ENCODE data around the gene BACH2. TPM values are rescaled to one million over a fixed set of nuclear protein-coding genes. Genes with fewer than 3 reads are reported as not detected.
"Not testable (repeated sequence)": the region's sequence is repeated elsewhere in the genome, so short reads cannot be mapped to it uniquely, and the experiment has no call there.

Gene BACH2
- polyA plus RNA-seq, 10 donors = 4.1 to 7.4 (median 5.1) TPM

DNA sequence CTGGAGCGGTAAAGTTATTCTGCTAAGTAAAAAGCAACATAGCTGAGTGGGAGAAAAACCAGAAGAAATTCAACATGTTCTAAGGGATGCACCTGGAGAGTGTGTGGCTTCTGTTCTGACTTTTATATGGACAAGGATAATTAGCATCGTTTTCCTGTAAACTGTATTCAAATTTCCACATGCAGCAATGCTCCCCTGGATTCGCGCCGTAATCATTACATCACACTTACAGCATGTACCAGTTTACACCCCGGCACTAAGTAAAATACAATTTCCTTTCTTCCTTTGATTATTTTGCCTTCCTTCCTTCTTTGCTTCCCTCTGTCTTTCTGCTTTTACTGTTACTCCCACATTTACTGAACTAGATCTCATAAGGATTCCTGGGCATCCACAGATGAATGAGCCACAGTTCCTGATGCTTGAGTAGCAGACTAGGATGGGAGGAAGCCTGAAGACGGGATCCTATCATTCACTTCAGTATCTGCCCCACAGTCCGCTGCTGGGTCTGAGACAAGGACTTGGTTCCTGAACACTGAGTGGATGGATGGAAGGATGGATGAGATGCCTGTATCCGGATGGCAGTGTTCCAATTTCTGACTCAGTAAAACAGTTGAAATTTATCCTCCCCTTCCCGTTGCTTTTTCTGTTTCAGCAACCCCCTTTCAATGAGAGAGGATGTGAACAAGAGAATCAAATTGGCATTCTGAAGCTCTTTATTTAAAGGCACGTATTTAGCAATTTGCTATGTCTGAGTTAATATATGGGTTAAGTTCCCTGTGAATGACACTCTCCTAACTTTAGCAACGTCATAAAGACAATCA lies 227.7 kb downstream of the BACH2 start:
- peak in 1 of 3 donors; percentile 10 for DNase-seq

DNA sequence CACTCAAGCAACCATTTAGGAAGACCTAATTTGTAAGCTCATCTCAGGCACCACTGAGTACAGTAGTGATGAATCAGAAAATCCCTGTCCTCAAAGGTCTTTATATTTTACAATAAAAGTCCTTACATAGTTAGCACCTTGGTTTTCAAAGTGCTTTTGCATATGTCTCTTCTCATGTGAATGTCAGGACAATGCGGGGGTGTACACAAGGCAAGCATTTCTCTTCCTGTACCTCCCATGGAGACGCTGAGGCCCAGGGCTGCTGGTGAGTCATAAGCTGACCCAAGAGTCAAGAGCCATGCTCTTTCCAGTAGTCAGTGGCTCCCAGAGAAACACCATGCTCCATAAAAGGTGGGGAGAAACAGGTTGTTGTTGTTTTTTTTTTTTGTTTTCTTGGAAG lies 228.4 kb downstream of the BACH2 start:
- DNase-seq = peak in 2 of 3 donors; percentile 20 to 53

DNA sequence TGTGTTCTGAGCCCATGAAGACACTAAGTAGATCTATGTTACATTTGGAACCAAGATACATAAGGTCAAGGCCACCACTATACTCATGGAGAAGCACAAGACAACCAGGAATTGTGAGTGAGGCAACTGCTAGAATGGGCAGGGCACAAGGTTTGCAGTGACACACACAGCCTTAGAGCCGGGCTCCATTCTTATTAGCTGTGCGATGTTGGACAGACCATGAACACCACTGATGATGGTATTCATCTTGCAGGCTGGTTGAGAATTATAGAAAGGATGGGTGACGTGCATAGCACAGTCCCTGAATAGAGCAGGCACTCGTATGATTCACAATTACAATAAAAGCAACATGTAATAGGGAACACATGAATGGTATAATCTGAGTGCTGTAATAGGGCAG lies 229.9 kb downstream of the BACH2 start:
- DNase-seq = no peak

DNA sequence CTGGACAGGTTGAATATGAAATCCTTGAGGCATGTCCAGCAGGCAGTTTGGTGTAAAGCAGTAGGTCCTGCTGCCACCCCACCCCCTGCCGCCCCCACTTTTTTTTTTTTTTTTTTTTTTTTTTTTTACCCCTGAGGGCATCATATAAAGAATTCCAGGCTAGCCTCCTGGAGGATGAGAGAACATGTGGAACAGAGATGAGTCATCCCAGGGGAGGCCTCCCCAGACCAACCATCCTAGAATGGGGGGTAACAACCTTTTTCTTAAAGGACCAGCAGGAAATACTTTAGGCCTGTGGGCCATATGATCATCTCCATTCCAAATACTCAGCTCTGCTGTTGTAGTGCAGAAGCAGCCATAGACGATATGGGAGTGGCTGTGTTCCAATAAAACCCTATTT lies 231.5 kb downstream of the BACH2 start:
- no peak for DNase-seq

DNA sequence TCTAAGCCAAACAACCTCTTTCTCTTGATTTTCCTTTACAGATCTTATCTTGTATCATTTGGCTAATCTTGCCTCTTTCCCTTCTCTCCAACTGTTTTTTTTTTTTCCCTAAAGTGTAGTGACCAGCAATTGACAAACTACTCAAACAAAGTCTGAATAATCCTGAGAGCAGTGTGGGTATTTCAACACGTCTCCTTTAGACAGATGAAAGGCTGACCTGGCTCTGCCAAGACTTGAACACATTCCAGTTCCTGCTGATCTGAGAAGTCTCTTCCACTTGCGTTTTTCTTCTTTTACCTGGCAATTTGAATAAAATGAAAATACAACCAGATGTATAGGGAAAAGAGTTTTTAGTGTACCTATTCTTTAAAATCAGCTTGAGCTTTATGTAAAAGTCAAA lies 234.0 kb downstream of the BACH2 start:
- no peak for DNase-seq

DNA sequence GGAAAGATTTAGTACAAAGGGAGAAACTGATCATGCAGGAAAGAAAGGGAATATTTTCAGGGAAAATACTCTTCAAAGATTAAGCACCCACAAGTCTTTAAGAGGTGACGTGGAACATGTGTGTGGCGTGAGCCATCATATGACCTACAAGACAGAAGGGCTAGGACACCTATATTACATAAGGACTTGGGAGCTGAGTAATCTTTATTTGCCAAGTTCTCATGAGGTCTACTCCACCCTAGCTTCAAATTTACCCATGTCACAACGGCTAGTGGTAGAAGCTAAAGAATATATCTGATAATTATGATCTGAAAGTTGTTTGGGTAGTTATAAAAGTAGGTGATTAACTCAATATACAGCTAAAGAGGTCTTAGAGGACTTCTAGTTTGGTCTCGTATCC lies 234.6 kb downstream of the BACH2 start:
- DNase-seq = no peak

DNA sequence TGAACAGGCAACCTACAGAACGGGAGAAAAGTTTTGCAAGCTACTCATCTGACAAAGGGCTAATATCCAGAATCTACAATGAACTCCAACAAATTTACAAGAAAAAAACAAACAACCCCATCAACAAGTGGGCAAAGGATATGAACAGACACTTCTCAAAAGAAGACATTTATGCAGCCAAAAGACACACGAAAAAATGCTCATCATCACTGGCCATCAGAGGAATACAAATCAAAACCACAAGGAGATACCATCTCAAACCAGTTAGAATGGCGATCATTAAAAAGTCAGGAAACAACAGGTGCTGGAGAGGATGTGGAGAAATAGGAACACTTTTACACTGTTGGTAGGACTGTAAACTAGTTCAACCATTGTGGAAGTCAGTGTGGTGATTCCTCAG lies 237.5 kb downstream of the BACH2 start:
- DNase-seq = not testable (repeated sequence)

DNA sequence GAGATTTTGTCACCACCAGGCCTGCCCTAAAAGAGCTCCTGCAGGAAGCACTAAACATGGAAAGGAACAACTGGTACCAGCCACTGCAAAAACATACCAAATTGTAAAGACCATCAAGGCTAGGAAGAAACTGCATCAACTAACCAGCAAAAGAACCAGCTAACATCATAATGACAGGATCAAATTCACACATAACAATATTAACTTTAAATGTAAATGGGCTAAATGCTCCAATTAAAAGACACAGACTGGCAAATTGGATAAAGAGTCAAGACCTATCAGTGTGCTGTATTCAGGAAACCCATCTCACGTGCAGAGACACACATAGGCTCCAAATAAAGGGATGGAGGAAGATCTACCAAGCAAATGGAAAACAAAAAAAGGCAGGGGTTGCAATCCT lies 240.7 kb downstream of the BACH2 start:
- DNase-seq = not testable (repeated sequence)

DNA sequence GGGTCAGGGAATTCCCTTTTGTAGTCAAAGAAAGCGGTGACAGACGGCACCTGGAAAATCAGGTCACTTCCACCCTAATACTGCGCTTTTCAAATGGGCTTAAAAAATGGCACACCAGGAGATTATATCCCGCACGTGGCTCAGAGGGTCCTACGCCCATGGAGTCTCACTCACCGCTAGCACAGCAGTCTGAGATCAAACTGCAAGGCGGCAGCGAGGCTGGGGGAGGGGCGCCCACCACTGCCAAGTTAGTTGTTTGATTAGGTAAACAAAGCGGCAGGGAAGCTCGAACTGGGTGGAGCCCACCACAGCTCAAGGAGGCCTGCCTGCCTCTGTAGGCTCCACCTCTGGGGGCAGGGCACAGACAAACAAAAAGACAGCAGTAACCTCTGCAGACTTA lies 242.4 kb downstream of the BACH2 start:
- DNase-seq = not testable (repeated sequence)

DNA sequence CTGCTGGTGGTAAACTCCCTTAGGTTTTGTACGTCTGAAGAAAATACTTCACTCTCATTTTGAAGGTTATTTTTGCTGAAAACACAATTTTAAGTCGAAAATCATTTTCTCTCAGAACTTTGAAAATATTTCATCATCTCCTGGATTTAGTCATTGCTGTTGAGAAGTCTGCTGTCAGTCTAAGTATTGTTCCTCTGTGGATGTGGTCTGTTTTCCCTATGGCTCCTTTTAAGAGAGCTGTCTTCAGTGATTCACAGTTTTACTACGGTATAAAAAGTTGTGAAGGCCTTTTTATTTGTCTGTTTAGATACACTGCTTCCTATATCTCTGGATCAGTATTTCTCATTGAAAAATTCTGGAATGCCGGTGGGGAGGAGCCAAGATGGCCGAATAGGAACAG lies 243.0 kb downstream of the BACH2 start:
- no peak for DNase-seq

DNA sequence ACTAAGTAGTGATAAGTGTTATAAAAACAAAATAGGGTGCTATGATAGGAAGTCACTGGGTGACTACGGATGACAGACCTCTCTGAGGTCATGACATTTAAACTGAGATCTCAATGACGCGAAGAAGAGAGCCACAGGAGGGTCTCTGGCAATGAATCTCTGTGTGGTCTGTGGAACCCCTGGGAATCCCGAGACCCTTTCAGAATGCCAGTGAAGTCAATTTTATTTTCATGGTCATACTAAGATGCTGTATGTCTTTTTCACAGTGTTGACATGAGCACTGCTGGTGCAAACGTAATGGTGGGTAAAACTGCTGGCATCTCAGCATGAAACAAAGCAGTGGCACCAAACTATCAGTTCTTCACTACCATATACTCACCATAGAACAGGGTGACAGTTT lies 247.3 kb downstream of the BACH2 start:
- no peak for DNase-seq

DNA sequence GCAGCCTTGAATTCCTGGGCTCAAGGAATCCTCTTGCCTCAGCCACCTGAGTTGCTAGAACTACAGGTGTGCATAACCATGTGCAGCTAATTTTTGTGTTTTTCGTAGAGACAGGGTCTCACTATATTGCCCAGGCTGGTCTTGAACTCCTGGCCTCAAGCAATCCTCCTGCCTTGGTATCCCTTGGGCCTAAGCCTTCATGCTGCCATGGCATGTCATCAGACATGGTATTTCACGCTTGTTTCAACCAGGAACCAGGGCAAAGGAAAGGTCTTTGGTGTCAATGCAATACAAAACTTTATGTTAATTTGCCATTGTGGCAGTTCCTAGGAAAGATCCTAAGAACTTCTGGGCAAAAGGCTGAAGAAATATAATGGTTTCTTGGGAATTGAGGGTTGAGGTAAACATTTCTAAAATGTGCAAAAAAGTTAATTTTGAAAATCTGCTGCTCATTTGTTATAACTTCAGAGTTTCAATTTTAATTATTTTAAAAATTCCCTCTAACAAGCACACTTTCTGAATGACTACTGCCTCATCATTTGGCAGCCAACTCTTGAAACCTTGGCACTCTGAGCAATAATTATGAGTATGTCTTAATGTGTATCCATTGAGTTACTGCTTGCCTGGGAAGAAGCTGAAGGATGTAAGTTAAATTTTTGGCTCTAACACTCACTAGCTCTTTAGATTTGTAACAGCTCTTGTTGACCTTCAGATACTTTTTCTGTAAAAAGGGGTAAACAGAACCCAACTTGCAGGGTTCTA lies 248.3 kb downstream of the BACH2 start:
- DNase-seq = no peak

DNA sequence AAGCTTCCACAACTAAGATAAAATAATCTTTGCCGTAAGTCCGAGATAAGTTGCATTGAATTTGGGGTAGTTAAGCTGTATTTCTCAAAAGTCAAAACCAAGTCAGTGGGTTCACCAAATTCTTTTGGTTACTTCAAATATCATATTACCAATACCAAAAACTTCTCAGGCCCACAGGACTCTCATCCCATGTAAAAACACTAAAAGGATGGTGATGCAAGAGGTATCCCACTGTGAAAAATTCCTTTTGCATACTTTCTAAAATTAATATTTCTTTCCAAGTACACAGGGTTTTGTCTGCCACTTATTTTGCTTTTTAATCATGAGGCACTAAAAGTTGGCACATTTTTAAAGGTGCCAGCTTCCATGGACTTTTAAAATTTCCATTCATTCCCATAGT lies 251.1 kb downstream of the BACH2 start:
- no peak for DNase-seq

DNA sequence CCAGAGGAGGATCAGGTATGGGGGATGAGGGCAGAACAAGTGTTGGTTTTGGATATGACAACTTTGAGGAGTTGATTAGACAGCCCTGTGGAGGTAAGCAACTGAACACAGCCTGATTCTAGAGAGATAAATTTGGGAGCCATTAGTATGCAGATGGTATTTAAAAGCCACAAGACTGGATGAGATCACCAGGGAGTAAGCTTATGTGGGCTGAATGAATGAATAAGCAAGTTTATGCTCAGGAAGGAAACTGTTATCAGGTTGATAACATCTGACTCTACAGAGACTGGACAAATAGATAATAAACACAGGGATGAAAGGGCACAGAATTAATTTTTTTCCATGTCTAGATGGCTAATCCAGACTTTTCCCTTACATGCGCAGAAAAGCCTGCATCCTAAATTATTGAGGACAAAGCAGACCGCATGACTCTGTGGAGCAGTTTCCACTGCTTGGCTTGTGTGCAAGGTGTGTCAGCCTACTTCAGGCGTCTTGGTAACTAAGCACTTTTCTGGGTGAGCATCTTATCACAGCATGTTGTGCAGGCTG lies 251.7 kb downstream of the BACH2 start:
- peak in 1 of 3 donors; percentile 54 for DNase-seq

DNA sequence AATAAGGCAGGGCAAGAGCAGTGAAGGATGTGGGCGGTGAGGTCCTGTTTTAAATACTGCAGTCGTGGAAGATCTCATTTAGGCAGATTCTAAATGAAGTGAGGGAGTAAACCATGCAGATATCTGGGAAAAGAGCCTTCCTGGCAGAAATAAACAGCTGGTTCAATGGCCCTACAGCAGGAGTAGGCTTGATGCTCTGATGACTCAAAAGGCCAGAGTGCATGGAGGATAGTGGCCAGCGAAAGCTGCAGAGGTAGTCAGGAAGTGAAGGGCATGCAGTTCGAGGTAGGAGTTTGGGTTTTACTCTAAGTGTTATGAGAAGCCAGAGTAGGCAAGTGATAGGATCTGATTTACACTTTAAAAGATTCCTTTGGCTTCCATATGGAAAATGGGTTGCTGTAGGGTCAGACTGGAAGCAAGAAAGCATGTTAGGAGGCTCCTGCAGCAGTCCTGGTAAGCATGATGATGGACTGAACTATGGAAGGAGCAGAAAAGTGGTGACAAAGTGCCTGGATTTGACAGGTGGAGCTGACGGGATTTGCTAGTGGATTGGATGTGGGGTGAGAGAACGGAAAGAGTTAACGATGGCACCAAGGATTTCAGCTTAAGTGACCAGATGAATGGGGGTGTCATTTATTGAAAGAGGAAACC lies 252.3 kb downstream of the BACH2 start:
- no peak for DNase-seq

DNA sequence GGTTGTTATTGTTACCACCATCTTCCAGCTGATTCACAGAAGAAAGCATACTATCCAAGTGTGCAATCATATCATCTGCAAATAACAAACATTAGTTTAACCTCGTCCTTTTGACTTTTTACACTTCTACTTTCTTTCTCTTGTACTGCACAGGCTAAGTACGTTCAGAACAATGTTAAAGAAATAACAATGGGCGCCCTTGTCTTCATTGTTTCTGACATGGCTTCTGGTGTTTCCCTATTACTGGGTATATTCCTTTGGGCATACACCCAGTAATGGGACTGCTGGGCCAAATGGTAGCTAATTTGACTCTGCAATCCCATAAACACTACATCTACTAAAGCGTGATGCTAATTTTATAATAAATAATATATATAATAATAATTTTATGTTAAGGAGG lies 255.7 kb downstream of the BACH2 start:
- DNase-seq = no peak

DNA sequence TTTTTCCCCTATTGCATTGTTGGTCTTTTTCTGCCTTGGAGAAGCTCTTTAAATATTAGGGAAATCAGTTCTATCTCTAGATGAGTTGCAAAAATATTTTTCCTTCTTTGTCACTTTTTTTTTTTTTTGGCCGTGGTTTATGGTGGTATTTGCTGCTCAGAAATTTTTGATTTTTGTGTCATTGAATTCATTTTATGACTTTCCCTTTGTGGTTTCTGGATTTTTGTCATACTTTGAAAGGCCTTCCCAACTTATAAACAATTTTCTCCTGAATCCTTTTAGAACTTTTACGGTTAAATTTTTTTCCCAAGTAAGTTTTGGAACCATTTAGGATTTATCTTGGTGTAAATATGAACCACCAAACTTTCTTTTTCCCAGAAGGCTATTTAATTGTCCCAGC lies 256.7 kb downstream of the BACH2 start:
- peak in 1 of 3 donors; percentile 68 for DNase-seq

DNA sequence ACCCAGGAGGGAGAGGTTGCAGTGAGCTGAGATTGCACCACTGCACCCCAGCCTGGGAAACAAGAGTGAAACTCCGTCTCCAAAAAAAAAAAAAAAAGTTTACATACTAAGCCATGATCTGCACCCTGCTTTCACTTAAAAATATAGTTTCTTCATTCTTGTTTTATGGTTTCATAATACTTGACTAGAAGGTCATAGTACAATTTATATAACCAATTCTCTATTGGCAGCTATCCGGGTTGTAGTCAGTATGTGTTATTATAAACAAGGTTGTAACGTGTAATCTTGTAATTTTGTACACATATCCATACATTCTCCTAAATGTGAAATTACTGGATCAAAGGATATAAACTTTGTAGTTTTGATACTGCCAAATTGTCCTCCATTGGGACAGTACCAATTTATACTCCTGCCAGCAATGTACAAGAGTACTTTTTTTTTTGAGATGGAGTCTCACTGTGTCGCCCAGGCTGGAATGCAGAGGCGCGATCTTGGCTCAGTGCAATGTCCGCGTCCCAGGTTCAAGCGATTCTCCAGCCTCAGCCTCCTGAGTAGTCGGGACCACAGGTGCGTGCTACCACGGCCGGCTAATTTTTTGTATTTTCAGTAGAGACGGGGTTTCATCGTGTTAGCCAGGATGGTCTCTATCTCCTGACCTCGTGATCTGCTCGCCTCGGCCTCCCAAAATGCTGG lies 257.5 kb downstream of the BACH2 start:
- no peak for DNase-seq

DNA sequence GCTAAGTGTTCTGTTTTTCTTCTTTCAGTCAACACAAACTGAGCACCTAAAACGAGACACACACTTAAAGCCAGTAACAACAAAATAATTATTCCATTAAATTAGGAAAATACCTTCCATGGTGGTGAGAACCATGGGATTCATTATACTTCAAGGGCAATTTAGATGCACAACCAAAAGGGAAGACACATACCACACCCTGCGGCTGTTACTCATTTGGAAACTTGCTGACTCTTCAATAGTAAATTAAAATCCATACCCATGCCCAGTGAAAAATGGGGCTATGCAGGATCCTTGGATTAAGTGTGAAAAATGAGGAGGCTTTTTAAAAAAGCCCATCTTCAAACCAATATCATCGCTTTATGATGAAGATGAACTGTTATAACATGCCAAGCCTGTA lies 259.7 kb downstream of the BACH2 start:
- DNase-seq = no peak

DNA sequence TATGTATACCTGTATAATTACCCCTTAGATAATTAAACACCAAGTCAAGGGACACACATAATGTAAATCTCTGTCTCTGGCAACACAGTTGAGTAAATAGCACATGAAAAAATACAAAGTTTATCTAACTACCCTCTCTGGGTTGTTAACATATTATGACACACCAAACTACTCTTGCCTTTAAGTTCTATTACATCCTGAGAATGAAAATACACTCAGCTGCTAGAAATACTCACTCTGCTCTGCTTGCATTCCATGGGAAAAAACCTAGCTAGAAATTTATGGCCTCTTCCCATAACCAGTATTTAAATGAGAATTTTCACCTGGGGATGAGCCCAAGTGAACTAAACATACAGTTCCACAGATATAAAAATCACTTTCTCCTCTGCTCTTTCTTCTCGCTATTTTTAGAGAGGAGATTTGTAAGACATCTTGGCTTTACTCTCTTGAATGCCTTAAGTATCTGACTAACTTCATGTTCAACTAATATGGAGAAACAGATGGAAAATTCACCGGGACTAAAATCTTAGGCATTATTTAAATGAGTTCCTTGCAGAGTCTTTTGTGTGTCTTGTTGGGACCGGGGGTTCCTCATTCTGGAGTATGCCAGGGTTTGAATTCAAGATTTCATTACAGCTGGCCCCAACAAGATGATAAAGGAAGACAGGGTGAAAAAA lies 261.5 kb downstream of the BACH2 start:
- DNase-seq = no peak

DNA sequence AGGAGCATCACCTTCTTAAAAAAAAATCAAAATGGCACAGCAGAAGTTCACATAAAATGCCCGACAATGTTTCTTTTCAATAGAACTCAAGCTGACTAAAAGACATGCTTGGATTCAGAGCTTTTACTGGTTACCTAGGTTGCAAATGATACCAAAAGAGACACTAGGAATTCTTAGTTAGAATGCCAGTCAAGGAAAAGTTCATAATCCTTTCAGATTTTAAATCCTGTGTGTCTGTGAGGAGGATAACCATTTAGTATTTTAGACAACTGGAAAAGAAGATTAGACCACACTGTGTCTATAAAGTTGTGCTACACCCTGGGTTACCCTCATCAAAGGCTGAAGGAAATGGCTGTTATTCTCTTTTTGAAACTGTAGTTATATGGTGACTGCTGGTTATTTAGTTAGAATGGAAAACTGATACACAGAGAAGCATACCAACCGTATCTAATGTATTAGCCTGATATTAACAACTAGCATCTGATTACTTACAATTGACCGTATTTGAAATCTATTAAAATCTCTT lies 262.8 kb downstream of the BACH2 start:
- DNase-seq = no peak

All from muscle of back (tissue), 11 donors.